Duodenal mucosa (tissue), 2 donors: ENCODE data around the gene TMEM132C.

Source experiments
- H3K27ac ChIP-seq: one replicate; pipeline ENCODE4 v1.7.0; 2013; ENCODE audit warnings: low read depth, low read length
- H3K27me3 ChIP-seq, 2 donors: one replicate each; pipeline ENCODE4 v1.7.0; 2013; ENCODE audit warnings: low read length in 2 of 2, control low read depth in 1 of 2; ENCODE audit not compliant: insufficient read depth in 2 of 2, control insufficient read depth in 1 of 2
- H3K36me3 ChIP-seq, 2 donors: one replicate each; pipeline ENCODE4 v1.7.0; 2013; ENCODE audit warnings: low read length in 2 of 2, control low read depth in 1 of 2; ENCODE audit not compliant: insufficient read depth in 2 of 2, control insufficient read depth in 1 of 2
- H3K4me1 ChIP-seq, 2 donors: one replicate each; pipeline ENCODE4 v1.7.0; 2013; ENCODE audit warnings: low read length in 2 of 2, control low read depth in 1 of 2; ENCODE audit not compliant: insufficient read depth in 2 of 2, control insufficient read depth in 1 of 2
- H3K4me3 ChIP-seq, 2 donors: one replicate each; pipeline ENCODE4 v1.7.0; 2013; ENCODE audit warnings: low read length in 2 of 2, low read depth in 1 of 2
- H3K9ac ChIP-seq, 2 donors: one replicate each; pipeline ENCODE4 v1.7.0; 2013; ENCODE audit warnings: low read length in 2 of 2, low read depth in 1 of 2
- H3K9me3 ChIP-seq, 2 donors: one replicate each; pipeline ENCODE4 v1.7.0; 2013; ENCODE audit warnings: low read length in 2 of 2, control low read depth in 1 of 2; ENCODE audit not compliant: control insufficient read depth in 1 of 2

Gene TMEM132C

DNA sequence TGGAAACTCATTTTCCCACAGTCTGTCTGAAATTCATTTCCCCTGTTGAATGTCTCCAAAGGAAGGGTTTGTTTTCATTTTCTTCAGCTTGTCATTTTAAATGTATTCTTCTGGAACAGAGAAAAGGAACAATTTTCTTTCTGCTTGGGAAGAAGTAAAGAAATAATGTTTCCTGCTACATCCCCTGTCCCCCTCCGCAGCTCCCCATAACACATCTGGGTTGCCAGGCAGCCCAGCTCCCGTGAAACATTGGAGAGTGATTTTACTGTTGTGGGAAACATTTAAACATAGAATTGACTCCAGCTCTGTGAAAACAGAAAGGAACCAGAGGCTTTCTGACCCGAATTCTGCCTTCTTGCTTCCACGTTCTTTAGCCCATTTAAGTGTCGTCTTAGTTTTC lies 159.5 kb downstream of the TMEM132C start:
- no peak overlapping the region for H3K27ac ChIP-seq

GRCh38 chr12:128439796-128440195 lies 172.8 kb downstream of the TMEM132C start:
- H3K9ac ChIP-seq: no peak overlapping the region
- H3K4me3 ChIP-seq: no peak overlapping the region
- H3K4me1 ChIP-seq: no peaks in the 10 kb centered on the region
- H3K9me3 ChIP-seq: no peaks in the 10 kb centered on the region
- H3K36me3 ChIP-seq: no peaks in the 10 kb centered on the region
- H3K27ac ChIP-seq: no peak overlapping the region
- H3K27me3 ChIP-seq: no peaks in the 10 kb centered on the region

More for the DNA sequence above, 159.5 kb downstream of the TMEM132C start:
- no peak overlapping the region for H3K9ac ChIP-seq
- H3K4me3 ChIP-seq: no peak overlapping the region
- no peaks in the 10 kb centered on the region for H3K9me3 ChIP-seq
- no peaks in the 10 kb centered on the region for H3K27me3 ChIP-seq
- H3K4me1 ChIP-seq: no peaks in the 10 kb centered on the region
- H3K36me3 ChIP-seq: no peaks in the 10 kb centered on the region

- Histone ChIP-seq H3K27me3 (no peaks in the 10 kb centered on the region), H3K9ac (no peak overlapping the region), H3K27ac (no peak overlapping the region), H3K4me3 (no peak overlapping the region), H3K4me1 (no peaks in the 10 kb centered on the region), H3K9me3 (no peaks in the 10 kb centered on the region), H3K36me3 (no peaks in the 10 kb centered on the region)
Observed at GRCh38 chr12:128442096-128442495, 175.1 kb downstream of the TMEM132C start.

DNA sequence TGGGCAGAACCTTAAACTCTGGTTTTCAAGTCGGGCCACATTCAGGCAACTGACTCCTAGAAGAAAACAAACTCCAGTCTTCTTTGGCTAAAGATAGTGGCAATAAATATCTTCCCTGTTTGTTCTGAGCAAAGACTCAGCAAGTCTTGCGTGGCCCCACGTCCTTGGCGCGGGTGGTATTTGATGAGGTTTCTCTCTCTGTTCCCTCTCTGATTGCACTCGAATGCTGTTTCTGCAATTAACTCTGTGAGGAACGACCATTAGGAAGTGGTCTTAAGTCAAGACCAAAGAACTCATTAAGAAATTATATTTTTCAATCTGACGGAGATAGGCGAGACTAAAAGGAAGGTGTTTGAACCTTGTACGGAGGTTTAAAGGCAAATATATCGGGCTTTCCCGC lies 177.6 kb downstream of the TMEM132C start:
- Histone ChIP-seq H3K9ac (no peak overlapping the region), H3K9me3 (no peaks in the 10 kb centered on the region), H3K27ac (no peak overlapping the region), H3K36me3 (no peaks in the 10 kb centered on the region), H3K4me3 (no peak overlapping the region), H3K4me1 (no peaks in the 10 kb centered on the region), H3K27me3 (no peaks in the 10 kb centered on the region)

GRCh38 chr12:128445415-128446127 lies 178.6 kb downstream of the TMEM132C start:
- no peaks in the 10 kb centered on the region for H3K4me1 ChIP-seq
- no peaks in the 10 kb centered on the region for H3K9me3 ChIP-seq
- no peak overlapping the region for H3K4me3 ChIP-seq
- no peaks in the 10 kb centered on the region for H3K27me3 ChIP-seq
- H3K9ac ChIP-seq: no peak overlapping the region
- H3K36me3 ChIP-seq: no peaks in the 10 kb centered on the region
- no peak overlapping the region for H3K27ac ChIP-seq

DNA sequence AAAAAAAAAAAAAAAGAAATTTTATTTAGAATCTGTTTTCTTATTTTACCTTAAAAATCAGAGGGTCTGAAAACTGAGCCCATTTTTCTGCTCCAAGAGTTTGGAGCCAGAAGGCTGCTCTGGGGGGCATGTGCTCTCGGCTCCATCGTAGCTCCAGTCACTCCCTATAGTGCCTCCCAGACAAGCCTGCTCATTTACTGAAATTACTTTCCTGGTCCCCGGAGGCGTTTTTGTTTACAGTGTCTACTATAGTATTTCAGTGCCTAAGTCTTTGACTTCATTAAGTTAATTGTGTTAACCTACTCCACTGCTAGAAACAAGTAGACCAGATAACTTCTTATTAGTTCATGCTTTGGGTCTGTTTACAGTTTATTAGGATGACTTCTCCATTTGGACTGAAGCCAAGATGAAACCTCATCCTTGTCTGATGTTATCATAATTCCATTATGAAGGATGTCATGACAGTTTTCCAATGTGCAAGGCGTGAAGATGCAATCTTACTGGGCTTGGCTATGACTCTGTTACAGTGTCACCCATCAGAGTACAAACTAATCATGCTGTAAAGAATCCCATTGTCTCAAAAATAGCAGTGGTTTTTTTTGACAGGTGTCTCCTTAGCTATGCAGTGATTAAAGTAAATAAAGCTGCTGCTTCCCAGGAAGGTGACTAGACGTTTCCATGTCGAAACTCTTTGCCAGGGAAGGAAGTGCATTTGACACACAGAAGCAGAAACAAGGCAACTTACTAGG lies 182.3 kb downstream of the TMEM132C start:
- no peaks in the 10 kb centered on the region for H3K27me3 ChIP-seq
- no peak overlapping the region for H3K4me3 ChIP-seq
- no peak overlapping the region for H3K9ac ChIP-seq
- H3K36me3 ChIP-seq: no peaks in the 10 kb centered on the region
- no peaks in the 10 kb centered on the region for H3K9me3 ChIP-seq
- H3K27ac ChIP-seq: no peak overlapping the region
- no peaks in the 10 kb centered on the region for H3K4me1 ChIP-seq

GRCh38 chr12:128450810-128451209 lies 183.8 kb downstream of the TMEM132C start:
- Histone ChIP-seq H3K4me1 (no peaks in the 10 kb centered on the region), H3K9ac (no peak overlapping the region), H3K36me3 (no peaks in the 10 kb centered on the region), H3K27me3 (no peaks in the 10 kb centered on the region), H3K27ac (no peak overlapping the region), H3K9me3 (no peaks in the 10 kb centered on the region), H3K4me3 (no peak overlapping the region)

GRCh38 chr12:128455851-128456250 lies 188.9 kb downstream of the TMEM132C start:
- no peak overlapping the region for H3K27ac ChIP-seq
- no peaks in the 10 kb centered on the region for H3K27me3 ChIP-seq
- no peaks in the 10 kb centered on the region for H3K4me1 ChIP-seq
- no peaks in the 10 kb centered on the region for H3K36me3 ChIP-seq
- H3K9ac ChIP-seq: no peak overlapping the region
- no peaks in the 10 kb centered on the region for H3K9me3 ChIP-seq
- no peak overlapping the region for H3K4me3 ChIP-seq

DNA sequence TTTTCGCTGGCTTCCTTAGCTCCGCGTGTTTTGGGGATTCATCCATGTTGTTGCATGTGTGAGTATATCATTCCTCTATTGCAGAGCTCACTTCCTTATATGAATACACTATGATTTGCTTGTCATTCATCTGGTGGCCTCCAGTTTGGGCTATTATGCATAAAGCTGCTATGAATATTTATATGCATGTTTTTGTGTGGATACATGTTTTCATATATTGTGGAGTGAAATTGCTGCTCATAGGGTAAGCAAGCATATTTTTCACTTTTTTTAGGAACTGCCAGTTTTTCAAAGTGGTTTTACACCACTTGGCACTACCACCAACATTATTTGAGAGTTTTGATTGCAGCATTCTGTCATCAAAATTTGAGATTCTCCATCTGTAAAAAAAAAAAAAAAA lies 190.0 kb downstream of the TMEM132C start:
- Histone ChIP-seq H3K4me3 (no peak overlapping the region), H3K36me3 (no peaks in the 10 kb centered on the region), H3K9me3 (no peaks in the 10 kb centered on the region), H3K27ac (no peak overlapping the region), H3K27me3 (no peaks in the 10 kb centered on the region), H3K4me1 (no peaks in the 10 kb centered on the region), H3K9ac (no peak overlapping the region)

GRCh38 chr12:128458301-128458974 lies 191.5 kb downstream of the TMEM132C start:
- no peak overlapping the region for H3K27ac ChIP-seq
- H3K36me3 ChIP-seq: no peaks in the 10 kb centered on the region
- H3K4me1 ChIP-seq: no peaks in the 10 kb centered on the region
- H3K4me3 ChIP-seq: no peak overlapping the region
- H3K27me3 ChIP-seq: no peaks in the 10 kb centered on the region
- no peak overlapping the region for H3K9ac ChIP-seq
- H3K9me3 ChIP-seq: no peaks in the 10 kb centered on the region
